Breast epithelium (tissue), 4 donors: Measurements from ENCODE around the gene OR10G7. TPM values are rescaled to one million over a fixed set of nuclear protein-coding genes. Genes with fewer than 3 reads are reported as not detected.

ENCODE experiments used
- DNase-seq, 2 donors: peaks; one replicate each; pipeline ENCODE4 v3.0.0-alpha.2; 2019; ENCODE audit warnings: low spot score in 2 of 2
- H3K27ac ChIP-seq, 2 donors: fragments of 200-600 bp; sonication (generic) in 1 of 2; one replicate each; pipeline ENCODE4 v1.5.1; 2016 to 2019; ENCODE audit warnings: mild to moderate bottlenecking in 1 of 2
- H3K27me3 ChIP-seq, 2 donors: fragments of 200-600 bp; sonication (generic) in 1 of 2; one replicate each; pipeline versions ENCODE4 v1.5.1 to v1.6.0; 2017 to 2019; ENCODE audit warnings: control low read depth in 1 of 2, mild to moderate bottlenecking in 1 of 2
- H3K36me3 ChIP-seq: fragments of 200-600 bp; one replicate; pipeline ENCODE4 v1.5.1; 2019
- H3K4me1 ChIP-seq, 2 donors: fragments of 200-600 bp; sonication (generic); one replicate each; pipeline ENCODE4 v1.5.1; 2016 to 2019; ENCODE audit warnings: control low read depth in 1 of 2
- H3K4me3 ChIP-seq, 3 donors: fragments of 200-600 bp; sonication (generic); 1 replicate in 2 of 3; 2 replicates in 1 of 3; pipeline ENCODE4 v1.5.1; 2016 to 2019; ENCODE audit warnings: mild to moderate bottlenecking in 3 of 3, moderate library complexity in 2 of 3
- H3K9me3 ChIP-seq, 2 donors: fragments of 200-600 bp; sonication (generic) in 1 of 2; one replicate each; pipeline ENCODE4 v1.5.1; 2016 to 2019; ENCODE audit warnings: control low read depth in 1 of 2
- POLR2A ChIP-seq: fragments of 450-650 bp; IDR thresholded peaks from one replicate; pipeline ENCODE4 v1.6.1; 2016; ENCODE audit warnings: antibody characterized with exemption, mild to moderate bottlenecking, moderate library complexity
- POLR2AphosphoS5 ChIP-seq, 3 donors: sonication (generic); formaldehyde crosslinking; IDR thresholded peaks; one replicate each; pipeline ENCODE4 v1.6.1; 2017; ENCODE audit warnings: antibody characterized with exemption in 3 of 3
- intact Hi-C: fragments of 100-400 bp; cut with DNase I; formaldehyde crosslinking; loops from one replicate; pipeline ENCODE4 v1.15.1; 2023; ENCODE audit warnings: low total_unique reads
- total RNA-seq, 3 donors: library from RNA; depleted of rRNA; stranded (reverse); fragments of >200 nt; gene quantifications; one replicate each; pipeline ENCODE4 v1.1.0, GENCODE V29; 2016
- TF ChIP-seq, protein P1 (sequence below), 3 donors: fragments of 450-650 bp; IDR thresholded peaks; one replicate each; pipeline ENCODE4 v1.5.1; 2016 to 2017; ENCODE audit warnings: antibody characterized with exemption in 3 of 3, mild to moderate bottlenecking in 3 of 3, moderate library complexity in 3 of 3

The OR10G7 gene
- total RNA-seq, result not detected

DNA sequence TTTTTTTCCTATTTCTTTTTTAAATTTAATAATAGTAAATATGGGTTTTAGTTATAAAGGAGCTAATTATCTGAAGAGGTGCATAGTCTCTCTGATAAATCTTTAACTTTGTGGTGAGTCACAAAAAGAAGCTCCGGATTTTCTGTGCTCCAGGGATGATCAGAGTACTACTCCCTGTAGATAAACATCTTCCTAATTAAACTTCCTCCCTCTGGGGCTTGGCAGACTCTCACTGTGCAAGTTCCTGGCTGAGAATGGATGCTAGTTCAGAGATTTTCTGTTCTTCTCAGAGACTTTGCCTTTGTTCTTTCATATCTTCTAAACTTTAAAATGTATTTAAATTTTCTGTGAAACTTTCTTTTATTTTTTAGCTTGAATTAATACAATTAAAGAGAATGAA lies at the start of gene OR10G7:
Gene OR10G7, minus strand, starts transcription at position 72 of the 400 bp plus-strand sequence. CDS start 2,324 bp downstream, outside the sequence.
- no peaks in the 10 kb centered on the region for H3K36me3 ChIP-seq
- intact Hi-C loops, result no loop called here
- no peak within 1 kb of the TSS for H3K27ac ChIP-seq
- no peak within 1 kb of the TSS for H3K4me3 ChIP-seq
- H3K9me3 ChIP-seq, result no peaks in the 10 kb centered on the region
- no peak for DNase-seq
- TF ChIP-seq POLR2A, result no peak
- H3K4me1 ChIP-seq, result no peaks in the 10 kb centered on the region
- no peaks in the 10 kb centered on the region for H3K27me3 ChIP-seq

DNA sequence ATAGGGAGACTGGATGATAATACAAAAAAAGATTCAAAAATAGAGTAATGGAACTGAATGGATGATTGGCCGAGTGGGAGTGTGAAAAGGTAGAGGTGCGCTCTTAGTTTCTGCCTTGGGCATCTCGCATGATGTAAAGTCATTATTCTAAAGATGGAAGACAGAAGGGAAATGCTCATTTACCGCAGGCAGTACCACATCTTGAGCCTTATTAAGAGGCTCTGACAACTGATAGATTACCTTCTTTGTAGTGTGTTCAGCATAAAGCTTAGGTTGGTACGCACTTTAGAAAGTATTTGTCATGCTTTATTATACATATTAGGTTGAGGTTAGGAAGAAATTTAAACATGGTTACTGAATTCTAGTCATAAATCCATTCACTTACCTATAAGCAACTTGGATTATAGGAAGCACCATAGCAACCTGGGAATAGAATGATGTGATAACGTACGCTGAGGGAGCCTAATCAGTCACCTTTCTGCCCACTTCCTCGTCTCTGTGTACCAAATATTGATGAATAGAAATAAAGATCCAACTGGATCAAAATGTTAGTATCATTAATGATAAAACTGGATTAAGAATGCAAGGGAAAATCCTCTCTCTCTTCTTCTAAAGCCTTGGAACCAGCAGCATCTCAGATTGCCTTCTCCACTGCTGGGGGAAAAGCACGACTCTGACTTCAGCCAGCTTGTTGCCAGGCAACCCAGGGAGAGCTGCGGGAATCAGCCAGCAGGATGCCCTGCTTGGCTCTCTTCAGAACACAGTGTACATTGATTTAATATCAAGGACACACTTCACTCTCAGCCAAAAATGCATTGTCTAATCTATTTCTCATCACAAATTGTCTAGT lies 45.1 kb upstream of the OR10G7 start:
- Histone ChIP-seq H3K4me3 (no peak overlapping the region), H3K9me3 (no peaks in the 10 kb centered on the region), H3K4me1 (no peaks in the 10 kb centered on the region), H3K27me3 (no peaks in the 10 kb centered on the region), H3K36me3 (no peaks in the 10 kb centered on the region), H3K27ac (no peak overlapping the region)
- DNase-seq, result no peak
- TF ChIP-seq, protein P1, sequence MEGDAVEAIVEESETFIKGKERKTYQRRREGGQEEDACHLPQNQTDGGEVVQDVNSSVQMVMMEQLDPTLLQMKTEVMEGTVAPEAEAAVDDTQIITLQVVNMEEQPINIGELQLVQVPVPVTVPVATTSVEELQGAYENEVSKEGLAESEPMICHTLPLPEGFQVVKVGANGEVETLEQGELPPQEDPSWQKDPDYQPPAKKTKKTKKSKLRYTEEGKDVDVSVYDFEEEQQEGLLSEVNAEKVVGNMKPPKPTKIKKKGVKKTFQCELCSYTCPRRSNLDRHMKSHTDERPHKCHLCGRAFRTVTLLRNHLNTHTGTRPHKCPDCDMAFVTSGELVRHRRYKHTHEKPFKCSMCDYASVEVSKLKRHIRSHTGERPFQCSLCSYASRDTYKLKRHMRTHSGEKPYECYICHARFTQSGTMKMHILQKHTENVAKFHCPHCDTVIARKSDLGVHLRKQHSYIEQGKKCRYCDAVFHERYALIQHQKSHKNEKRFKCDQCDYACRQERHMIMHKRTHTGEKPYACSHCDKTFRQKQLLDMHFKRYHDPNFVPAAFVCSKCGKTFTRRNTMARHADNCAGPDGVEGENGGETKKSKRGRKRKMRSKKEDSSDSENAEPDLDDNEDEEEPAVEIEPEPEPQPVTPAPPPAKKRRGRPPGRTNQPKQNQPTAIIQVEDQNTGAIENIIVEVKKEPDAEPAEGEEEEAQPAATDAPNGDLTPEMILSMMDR (IDR thresholded peaks at IDR 0.05), result no peak
- intact Hi-C loops, result no loop called here

DNA sequence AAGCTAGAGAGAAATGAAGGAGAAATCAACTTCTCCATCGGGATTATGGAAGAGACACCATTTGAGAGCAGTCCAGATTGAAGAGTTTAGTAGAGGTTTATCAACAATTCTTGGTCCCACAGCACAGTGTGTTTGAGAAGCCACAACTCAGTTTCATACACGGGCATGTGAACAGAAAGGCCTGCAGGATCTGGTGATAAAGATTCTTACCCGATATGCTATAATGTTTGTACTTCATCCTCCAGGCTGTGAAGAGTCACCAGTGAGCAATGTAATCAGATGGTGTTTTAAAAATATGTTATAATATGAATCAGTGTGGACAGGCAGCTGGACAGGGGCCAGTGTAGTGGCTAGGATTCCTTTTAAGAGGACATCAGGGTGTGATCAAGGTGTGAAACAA lies 44.5 kb upstream of the OR10G7 start:
- no peak for TF ChIP-seq POLR2AphosphoS5 (IDR thresholded peaks at IDR 0.05)
- TF ChIP-seq POLR2A, result no peak
- TF ChIP-seq, protein P1 (IDR thresholded peaks at IDR 0.05), result no peak
- intact Hi-C loops, result no loop called here
- Histone ChIP-seq H3K4me3 (no peak overlapping the region), H3K27ac (no peak overlapping the region), H3K4me1 (no peaks in the 10 kb centered on the region), H3K36me3 (no peaks in the 10 kb centered on the region), H3K9me3 (no peaks in the 10 kb centered on the region), H3K27me3 (no peaks in the 10 kb centered on the region)
- DNase-seq, result no peak

DNA sequence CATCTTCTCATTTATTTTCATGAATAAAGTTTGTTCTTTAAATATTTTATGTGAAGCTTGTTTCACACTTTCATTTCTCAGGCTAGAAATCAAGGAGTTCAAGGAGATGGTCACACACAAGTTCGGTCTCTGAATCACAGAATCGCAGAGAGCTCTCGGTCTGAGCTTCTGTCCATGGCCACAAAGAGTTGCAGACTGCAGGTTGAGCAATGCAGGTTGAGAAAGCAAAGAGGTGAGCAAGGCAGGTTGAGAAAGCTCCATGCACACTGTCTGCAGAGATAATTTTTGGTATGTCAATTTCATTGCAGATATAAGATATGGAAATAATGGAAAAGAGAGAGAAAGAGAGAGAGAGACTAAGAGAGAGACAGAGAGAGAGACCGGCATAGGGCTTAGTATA lies 41.2 kb upstream of the OR10G7 start:
- peaks cover 0 to 6% of the 10 kb centered on the region in 2 donors for H3K27me3 ChIP-seq
- H3K4me3 ChIP-seq, result no peak overlapping the region
- DNase-seq, result no peak
- H3K4me1 ChIP-seq, result no peaks in the 10 kb centered on the region
- no peaks in the 10 kb centered on the region for H3K36me3 ChIP-seq
- TF ChIP-seq, protein P1 (IDR thresholded peaks at IDR 0.05), result no peak
- TF ChIP-seq POLR2AphosphoS5 (IDR thresholded peaks at IDR 0.05) (no peak), POLR2A (no peak)
- intact Hi-C loops, result no loop called here
- no peaks in the 10 kb centered on the region for H3K9me3 ChIP-seq
- H3K27ac ChIP-seq, result no peak overlapping the region

DNA sequence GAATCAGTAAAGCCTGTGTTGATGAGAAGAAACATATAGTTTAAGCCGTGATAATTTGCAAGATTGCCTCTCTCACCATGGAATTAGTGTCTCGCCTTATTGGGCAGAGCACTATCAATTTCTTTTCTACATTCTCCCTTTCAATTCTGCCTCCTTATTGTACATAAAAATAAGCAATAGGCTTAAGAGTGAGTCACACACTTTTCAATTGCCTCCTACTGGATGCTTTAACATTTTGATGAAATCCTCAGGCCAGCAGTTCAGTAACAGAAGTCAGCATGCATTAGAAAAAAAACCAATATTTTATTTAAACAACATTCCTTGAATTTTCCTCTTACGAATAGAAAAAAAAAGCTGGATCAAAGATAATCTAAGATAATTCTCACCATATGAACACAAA lies 40.4 kb upstream of the OR10G7 start:
- H3K27me3 ChIP-seq, result peaks cover 0 to 6% of the 10 kb centered on the region in 2 donors
- intact Hi-C loops, result no loop called here
- no peak for DNase-seq
- TF ChIP-seq, protein P1 (IDR thresholded peaks at IDR 0.05), result no peak
- TF ChIP-seq POLR2A, result no peak
- no peak for TF ChIP-seq POLR2AphosphoS5 (IDR thresholded peaks at IDR 0.05)
- no peak overlapping the region for H3K4me3 ChIP-seq
- H3K27ac ChIP-seq, result no peak overlapping the region
- H3K4me1 ChIP-seq, result no peaks in the 10 kb centered on the region
- no peaks in the 10 kb centered on the region for H3K36me3 ChIP-seq
- no peaks in the 10 kb centered on the region for H3K9me3 ChIP-seq
